Fibroblast of upper back skin (primary cell): ENCODE data around the gene CFAP100.

Experiments used
- DNase-seq: peaks from one replicate; pipeline ENCODE4 v3.0.0-alpha.2; 2013

CFAP100 gene

GRCh38 chr3:126484662-126485061, 90.0 kb downstream of the CFAP100 start:
- no peak for DNase-seq

GRCh38 chr3:126485176-126485897, 90.6 kb downstream of the CFAP100 start:
- no peak for DNase-seq

GRCh38 chr3:126485956-126486355, 91.2 kb downstream of the CFAP100 start:
- DNase-seq = no peak
